ENCODE measurements around the gene BANF2.

DNA sequence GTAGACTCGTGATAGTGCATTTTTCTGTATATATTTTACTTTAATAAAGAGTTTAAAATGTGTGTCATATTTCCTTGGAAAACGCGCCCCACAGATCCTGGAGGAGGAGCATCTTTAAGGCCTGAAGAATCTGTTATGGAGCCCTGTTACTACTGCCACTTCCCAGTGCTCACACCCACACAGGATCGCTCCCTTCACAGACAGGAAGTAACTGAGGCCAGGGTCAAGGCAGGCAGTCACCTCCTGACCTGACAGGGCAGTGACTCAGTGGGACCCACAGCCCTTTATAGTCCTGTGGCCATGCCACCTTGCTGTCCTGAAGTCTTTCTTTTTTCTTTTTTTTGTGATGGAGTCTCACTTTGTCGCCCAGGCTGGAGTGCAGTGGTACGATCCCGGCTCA, 26.7 kb upstream of the BANF2 start:
- TF ChIP-seq MATR3 (CRISPR knock-in tag; IDR thresholded peaks at IDR 0.05) (no peak), RBM22 (optimal IDR thresholded peaks at IDR 0.05; ENCODE audit: low read length) (peak; percentile 36), POLR2A (IDR thresholded peaks at IDR 0.05; ENCODE audit: insufficient read depth in 1 of 2, low read depth in 2 of 2, low read length in 2 of 2) (no peak), NCOA2 (CRISPR knock-in tag; IDR thresholded peaks at IDR 0.05) (no peak), NR2F6 (IDR thresholded peaks at IDR 0.05) (no peak), NR2F6 (CRISPR knock-in tag; IDR thresholded peaks at IDR 0.05) (no peak), BCL6 (CRISPR knock-in tag; IDR thresholded peaks at IDR 0.05) (no peak)
- TF ChIP-seq, protein P1, sequence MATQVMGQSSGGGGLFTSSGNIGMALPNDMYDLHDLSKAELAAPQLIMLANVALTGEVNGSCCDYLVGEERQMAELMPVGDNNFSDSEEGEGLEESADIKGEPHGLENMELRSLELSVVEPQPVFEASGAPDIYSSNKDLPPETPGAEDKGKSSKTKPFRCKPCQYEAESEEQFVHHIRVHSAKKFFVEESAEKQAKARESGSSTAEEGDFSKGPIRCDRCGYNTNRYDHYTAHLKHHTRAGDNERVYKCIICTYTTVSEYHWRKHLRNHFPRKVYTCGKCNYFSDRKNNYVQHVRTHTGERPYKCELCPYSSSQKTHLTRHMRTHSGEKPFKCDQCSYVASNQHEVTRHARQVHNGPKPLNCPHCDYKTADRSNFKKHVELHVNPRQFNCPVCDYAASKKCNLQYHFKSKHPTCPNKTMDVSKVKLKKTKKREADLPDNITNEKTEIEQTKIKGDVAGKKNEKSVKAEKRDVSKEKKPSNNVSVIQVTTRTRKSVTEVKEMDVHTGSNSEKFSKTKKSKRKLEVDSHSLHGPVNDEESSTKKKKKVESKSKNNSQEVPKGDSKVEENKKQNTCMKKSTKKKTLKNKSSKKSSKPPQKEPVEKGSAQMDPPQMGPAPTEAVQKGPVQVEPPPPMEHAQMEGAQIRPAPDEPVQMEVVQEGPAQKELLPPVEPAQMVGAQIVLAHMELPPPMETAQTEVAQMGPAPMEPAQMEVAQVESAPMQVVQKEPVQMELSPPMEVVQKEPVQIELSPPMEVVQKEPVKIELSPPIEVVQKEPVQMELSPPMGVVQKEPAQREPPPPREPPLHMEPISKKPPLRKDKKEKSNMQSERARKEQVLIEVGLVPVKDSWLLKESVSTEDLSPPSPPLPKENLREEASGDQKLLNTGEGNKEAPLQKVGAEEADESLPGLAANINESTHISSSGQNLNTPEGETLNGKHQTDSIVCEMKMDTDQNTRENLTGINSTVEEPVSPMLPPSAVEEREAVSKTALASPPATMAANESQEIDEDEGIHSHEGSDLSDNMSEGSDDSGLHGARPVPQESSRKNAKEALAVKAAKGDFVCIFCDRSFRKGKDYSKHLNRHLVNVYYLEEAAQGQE (IDR thresholded peaks at IDR 0.05; ENCODE audit: borderline replicate concordance in 1 of 2, low read depth in 1 of 2, low read length in 2 of 2): no peak
- TF ChIP-seq, protein P2, sequence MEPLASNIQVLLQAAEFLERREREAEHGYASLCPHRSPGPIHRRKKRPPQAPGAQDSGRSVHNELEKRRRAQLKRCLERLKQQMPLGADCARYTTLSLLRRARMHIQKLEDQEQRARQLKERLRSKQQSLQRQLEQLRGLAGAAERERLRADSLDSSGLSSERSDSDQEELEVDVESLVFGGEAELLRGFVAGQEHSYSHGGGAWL (CRISPR knock-in tag; IDR thresholded peaks at IDR 0.05): no peak
- TF ChIP-seq, protein P3, sequence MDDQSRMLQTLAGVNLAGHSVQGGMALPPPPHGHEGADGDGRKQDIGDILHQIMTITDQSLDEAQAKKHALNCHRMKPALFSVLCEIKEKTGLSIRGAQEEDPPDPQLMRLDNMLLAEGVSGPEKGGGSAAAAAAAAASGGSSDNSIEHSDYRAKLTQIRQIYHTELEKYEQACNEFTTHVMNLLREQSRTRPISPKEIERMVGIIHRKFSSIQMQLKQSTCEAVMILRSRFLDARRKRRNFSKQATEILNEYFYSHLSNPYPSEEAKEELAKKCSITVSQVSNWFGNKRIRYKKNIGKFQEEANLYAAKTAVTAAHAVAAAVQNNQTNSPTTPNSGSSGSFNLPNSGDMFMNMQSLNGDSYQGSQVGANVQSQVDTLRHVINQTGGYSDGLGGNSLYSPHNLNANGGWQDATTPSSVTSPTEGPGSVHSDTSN (CRISPR knock-in tag; IDR thresholded peaks at IDR 0.05; ENCODE audit: borderline replicate concordance): no peak

All from HepG2 (cell line).